ENCODE data around the gene P2RX3.

Gene P2RX3

GRCh38 chr11:57413681-57414080, 75.5 kb downstream of the P2RX3 start:
- H3K27ac ChIP-seq: no peak overlapping the region
- H3K36me3 ChIP-seq: peaks cover 99 to 100% (median 100%) of the 10 kb centered on the region in 11 experiments
- H4K20me1 ChIP-seq: peaks cover 50 to 98% (median 85%) of the 10 kb centered on the region in 11 experiments; a peak in 21 of 22 replicates
- H3K4me1 ChIP-seq: peaks cover 20 to 82% (median 31%) of the 10 kb centered on the region in 10 experiments
- no peak overlapping the region; a peak in 1 of 22 replicates for H3K4me2 ChIP-seq
- TF ChIP-seq Cebpa-rat (IDR thresholded peaks at IDR 0.05): no peak
- H3K27me3 ChIP-seq: no peaks in the 10 kb centered on the region
- H3K9ac ChIP-seq: no peak overlapping the region
- no peak overlapping the region for H3K4me3 ChIP-seq
- peaks cover 7 to 41% (median 19%) of the 10 kb centered on the region in 11 experiments; a peak in 18 of 22 replicates for H3K9me3 ChIP-seq (replicated peaks in 1 of 11)

GRCh38 chr11:57414612-57415212, 76.6 kb downstream of the P2RX3 start:
- H4K20me1 ChIP-seq: peaks cover 45 to 98% (median 85%) of the 10 kb centered on the region in 11 experiments; a peak in 21 of 22 replicates
- peaks cover 99 to 100% (median 100%) of the 10 kb centered on the region in 11 experiments for H3K36me3 ChIP-seq

GRCh38 chr11:57416436-57416835, 78.3 kb downstream of the P2RX3 start:
- H3K9ac ChIP-seq: no peak overlapping the region
- H3K4me2 ChIP-seq: peak overlapping the region in 2 of 11 experiments; percentile 12 to 47; a peak in 2 of 22 replicates
- peaks cover under 1 to 29% (median 8%) of the 10 kb centered on the region in 11 experiments; a peak in 18 of 22 replicates for H3K9me3 ChIP-seq (replicated peaks in 1 of 11)
- peaks cover 99 to 100% (median 100%) of the 10 kb centered on the region in 11 experiments for H3K36me3 ChIP-seq
- no peak for TF ChIP-seq Cebpa-rat (IDR thresholded peaks at IDR 0.05)
- H4K20me1 ChIP-seq: peaks cover 41 to 100% (median 90%) of the 10 kb centered on the region in 11 experiments; a peak in 21 of 22 replicates
- no peaks in the 10 kb centered on the region for H3K27me3 ChIP-seq
- H3K27ac ChIP-seq: no peak overlapping the region
- H3K4me1 ChIP-seq: peaks cover 8 to 84% (median 26%) of the 10 kb centered on the region in 10 experiments; a peak in 15 of 20 replicates
- H3K4me3 ChIP-seq: no peak overlapping the region

More at GRCh38 chr11:57414612-57415212, 76.6 kb downstream of the P2RX3 start:
- peaks cover 7 to 41% (median 19%) of the 10 kb centered on the region in 11 experiments; a peak in 18 of 22 replicates for H3K9me3 ChIP-seq (replicated peaks in 1 of 11)
- H3K9ac ChIP-seq: no peak overlapping the region
- H3K27ac ChIP-seq: no peak overlapping the region; a peak in 1 of 22 replicates
- no peaks in the 10 kb centered on the region for H3K27me3 ChIP-seq
- no peak overlapping the region for H3K4me3 ChIP-seq
- peak overlapping the region in 1 of 11 experiments; percentile 10; a peak in 1 of 22 replicates for H3K4me2 ChIP-seq
- H3K4me1 ChIP-seq: peaks cover 10 to 80% (median 22%) of the 10 kb centered on the region in 10 experiments
- no peak for TF ChIP-seq Cebpa-rat (IDR thresholded peaks at IDR 0.05)

- peak overlapping the region in 2 of 11 experiments; percentile 12 to 47; a peak in 3 of 22 replicates for H3K4me2 ChIP-seq
- H3K4me1 ChIP-seq: peaks cover 11 to 88% (median 31%) of the 10 kb centered on the region in 10 experiments; a peak in 19 of 20 replicates
- no peak overlapping the region for H3K27ac ChIP-seq
- no peak overlapping the region for H3K4me3 ChIP-seq
- no peaks in the 10 kb centered on the region for H3K27me3 ChIP-seq
- H3K9ac ChIP-seq: 0 out of 22 replicates have a peak overlapping the region, but pooled peaks of 2 of the 11 experiments have one; percentile 1 to 2
- H3K9me3 ChIP-seq (replicated peaks in 1 of 11): peaks cover 0 to 27% (median 4%) of the 10 kb centered on the region in 11 experiments; a peak in 11 of 22 replicates
- H4K20me1 ChIP-seq: peaks cover 42 to 100% (median 95%) of the 10 kb centered on the region in 11 experiments; a peak in 21 of 22 replicates
- H3K36me3 ChIP-seq: peaks cover 100% of the 10 kb centered on the region in 11 experiments
- TF ChIP-seq Cebpa-rat (IDR thresholded peaks at IDR 0.05): no peak
Observed at GRCh38 chr11:57417056-57417455, 78.9 kb downstream of the P2RX3 start.

- Histone ChIP-seq H3K36me3 (peaks cover 100% of the 10 kb centered on the region in 11 experiments), H4K20me1 (peaks cover 42 to 100% (median 95%) of the 10 kb centered on the region in 11 experiments; a peak in 21 of 22 replicates), H3K9me3 (replicated peaks in 1 of 11) (peaks cover 0 to 18% (median 0%) of the 10 kb centered on the region in 11 experiments; a peak in 2 of 22 replicates), H3K9ac (no peak overlapping the region), H3K27ac (no peak overlapping the region), H3K4me1 (peaks cover 21 to 91% (median 41%) of the 10 kb centered on the region in 10 experiments), H3K4me2 (peak overlapping the region in 2 of 11 experiments; percentile 12 to 47; a peak in 1 of 22 replicates), H3K4me3 (no peak overlapping the region), H3K27me3 (no peaks in the 10 kb centered on the region)
- no peak for TF ChIP-seq Cebpa-rat (IDR thresholded peaks at IDR 0.05)
Observed at GRCh38 chr11:57418131-57418530, 80.0 kb downstream of the P2RX3 start.

DNA sequence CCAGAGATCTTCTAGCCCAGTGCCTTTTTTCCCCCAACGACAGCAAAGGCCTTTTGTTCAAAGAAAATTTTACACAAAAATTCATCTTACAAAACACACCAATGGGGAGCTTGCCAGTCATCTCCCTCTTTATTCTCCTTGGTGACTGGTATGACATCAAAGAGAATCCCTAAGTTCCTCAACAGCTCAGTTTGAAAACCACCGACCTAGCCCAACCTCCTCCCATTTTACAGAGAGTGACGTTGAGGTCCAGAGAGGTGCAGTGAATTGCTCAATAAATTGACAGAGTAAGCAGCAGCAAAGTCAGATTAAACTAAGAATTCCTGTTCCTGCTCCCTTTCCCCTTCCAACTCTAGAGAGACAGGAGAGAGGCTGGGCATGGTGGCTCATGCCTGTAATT, 81.0 kb downstream of the P2RX3 start:
- Histone ChIP-seq H3K4me3 (no peak overlapping the region), H3K9ac (no peak overlapping the region; a peak in 1 of 22 replicates), H3K27me3 (no peaks in the 10 kb centered on the region), H3K36me3 (peaks cover 100% of the 10 kb centered on the region in 11 experiments), H3K9me3 (replicated peaks in 1 of 11) (peaks cover 0 to 10% (median 0%) of the 10 kb centered on the region in 11 experiments; a peak in 1 of 22 replicates), H3K4me1 (peaks cover 32 to 94% (median 51%) of the 10 kb centered on the region in 10 experiments), H4K20me1 (peaks cover 42 to 100% (median 93%) of the 10 kb centered on the region in 11 experiments; a peak in 21 of 22 replicates), H3K4me2 (peak overlapping the region in 3 of 11 experiments; percentile 41 to 89 (median 43); a peak in 4 of 22 replicates), H3K27ac (peak overlapping the region in 1 of 11 experiments; percentile 18; a peak in 1 of 22 replicates)
- TF ChIP-seq Cebpa-rat (IDR thresholded peaks at IDR 0.05): no peak

- Histone ChIP-seq H3K4me3 (no peak overlapping the region), H3K36me3 (peaks cover 86 to 95% (median 93%) of the 10 kb centered on the region in 11 experiments), H3K27me3 (no peaks in the 10 kb centered on the region), H3K9ac (no peak overlapping the region), H3K4me1 (peaks cover 44 to 97% (median 66%) of the 10 kb centered on the region in 10 experiments), H4K20me1 (peaks cover 32 to 87% (median 85%) of the 10 kb centered on the region in 11 experiments; a peak in 21 of 22 replicates), H3K4me2 (peak overlapping the region in 9 of 11 experiments; percentile 24 to 99 (median 89); a peak in 12 of 22 replicates), H3K27ac (peak overlapping the region in 2 of 11 experiments; percentile 18 to 96; a peak in 3 of 22 replicates), H3K9me3 (replicated peaks in 1 of 11) (no peaks in the 10 kb centered on the region)
- no peak for TF ChIP-seq Cebpa-rat (IDR thresholded peaks at IDR 0.05)
Observed at GRCh38 chr11:57421066-57421465, 82.9 kb downstream of the P2RX3 start.

DNA sequence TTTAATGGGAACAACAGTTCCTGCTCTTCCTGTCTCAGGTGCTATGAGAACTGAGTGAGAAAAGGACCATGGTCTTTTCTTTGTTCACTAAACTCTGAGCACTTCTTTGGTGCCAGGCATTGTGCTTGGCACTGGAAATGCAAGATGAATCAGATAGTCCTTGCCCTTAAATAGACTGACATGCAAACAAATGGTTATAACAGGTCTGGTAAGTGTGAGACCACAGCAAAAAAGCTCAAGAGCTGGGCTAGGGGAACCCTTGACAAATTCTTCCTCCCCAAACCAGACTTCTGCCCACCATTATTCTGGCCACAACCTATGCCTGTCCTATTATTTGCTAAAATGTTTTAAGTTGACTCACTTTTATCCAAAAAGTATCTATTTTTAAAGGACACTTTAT, 83.7 kb downstream of the P2RX3 start:
- Histone ChIP-seq H3K4me2 (peak overlapping the region in 10 of 11 experiments; percentile 14 to 99 (median 94); a peak in 13 of 22 replicates), H3K4me1 (peaks cover 42 to 94% (median 66%) of the 10 kb centered on the region in 10 experiments), H3K27ac (peak overlapping the region in 3 of 11 experiments; percentile 18 to 97 (median 96); a peak in 4 of 22 replicates), H3K9me3 (replicated peaks in 1 of 11) (no peaks in the 10 kb centered on the region), H3K4me3 (no peak overlapping the region), H3K9ac (no peak overlapping the region), H3K27me3 (no peaks in the 10 kb centered on the region), H4K20me1 (peaks cover 26 to 79% (median 77%) of the 10 kb centered on the region in 11 experiments; a peak in 21 of 22 replicates), H3K36me3 (peaks cover 78 to 90% (median 87%) of the 10 kb centered on the region in 11 experiments)
- no peak for TF ChIP-seq Cebpa-rat (IDR thresholded peaks at IDR 0.05)
